NCI-H748 (cell line): ENCODE measurements around the gene TOX3.

Source experiments
- DNase-seq: peaks from one replicate; lab custom pipeline; 2025; ENCODE audit not compliant: unreplicated experiment; lab: John Stamatoyannopoulos, UW

Gene TOX3

DNA sequence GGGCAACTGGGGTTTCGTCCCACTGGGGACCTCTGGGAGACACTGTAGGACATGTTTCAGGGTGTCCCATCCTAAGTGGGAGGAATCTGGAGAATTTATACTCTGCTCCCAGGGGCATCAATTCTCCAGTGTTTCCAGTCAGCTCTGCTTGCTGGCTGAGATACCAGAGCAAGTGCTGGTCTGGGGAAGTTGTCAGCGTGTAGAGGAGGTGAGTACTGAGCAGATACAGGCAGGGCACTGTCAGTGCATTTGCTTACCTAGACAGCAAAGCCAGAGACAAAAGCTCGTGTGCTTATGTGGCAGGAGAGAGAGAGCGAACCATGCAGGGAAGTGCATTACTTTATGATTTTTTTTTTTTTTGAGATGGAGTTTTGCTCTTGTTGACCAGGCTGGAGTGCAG lies 20.2 kb upstream of the TOX3 start:
- no peak for DNase-seq

DNA sequence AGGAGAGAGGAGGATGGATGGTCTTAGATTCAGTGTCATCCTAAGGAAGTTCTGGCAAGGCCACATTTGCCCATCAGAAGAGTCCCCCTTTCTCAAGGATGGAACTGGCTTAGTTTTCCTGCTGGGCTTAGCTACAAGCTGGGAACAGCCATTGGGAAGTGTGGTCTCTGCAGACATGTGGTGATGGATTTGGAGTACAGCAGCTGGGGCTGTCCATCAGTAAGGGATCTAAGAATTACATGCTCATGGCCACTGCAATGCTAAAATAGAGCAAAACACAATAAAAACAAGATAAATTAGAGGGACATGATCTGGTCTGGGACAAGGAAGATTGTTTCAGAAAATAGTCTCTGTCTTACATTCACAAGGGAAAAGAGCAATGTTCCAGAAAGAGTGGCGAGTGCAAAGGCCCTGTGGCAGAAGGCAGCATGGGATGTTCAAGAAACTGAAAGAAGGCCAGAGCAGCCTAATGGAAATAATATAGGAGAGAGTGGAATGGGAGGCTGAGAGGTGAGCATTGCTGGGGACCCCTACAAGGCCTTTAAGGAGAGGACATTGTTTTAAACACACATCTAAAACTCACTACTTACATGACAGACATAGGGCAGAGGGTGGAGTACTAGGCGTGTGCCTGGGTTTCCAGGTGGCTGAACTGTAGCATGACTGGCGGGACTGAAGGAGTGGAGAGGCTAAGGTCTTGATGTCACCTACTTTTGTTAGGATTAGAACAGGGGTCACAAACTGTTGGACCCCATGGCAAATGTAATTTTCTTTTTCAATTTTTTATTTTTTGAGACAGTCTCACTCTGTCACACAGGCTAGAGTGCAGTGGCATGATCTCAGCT lies 17.0 kb upstream of the TOX3 start:
- no peak for DNase-seq

DNA sequence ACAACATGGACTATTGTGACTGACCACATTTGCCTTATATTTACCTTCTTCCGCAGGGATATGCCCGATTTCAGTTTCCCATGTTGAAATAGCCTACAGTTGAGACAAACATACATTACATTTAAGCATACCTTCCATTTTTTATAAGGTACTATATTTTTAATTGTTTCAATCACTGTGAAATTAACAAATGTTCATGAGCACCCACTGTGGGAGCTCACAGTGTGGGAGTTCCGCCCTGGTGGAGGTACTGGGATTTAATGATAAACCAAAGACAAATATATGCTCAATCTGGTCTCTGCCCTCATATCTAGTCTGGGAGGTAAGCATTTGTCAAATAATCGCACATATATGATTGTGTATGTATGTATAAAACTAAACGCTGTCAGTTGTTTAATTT lies 15.8 kb upstream of the TOX3 start:
- no peak for DNase-seq

DNA sequence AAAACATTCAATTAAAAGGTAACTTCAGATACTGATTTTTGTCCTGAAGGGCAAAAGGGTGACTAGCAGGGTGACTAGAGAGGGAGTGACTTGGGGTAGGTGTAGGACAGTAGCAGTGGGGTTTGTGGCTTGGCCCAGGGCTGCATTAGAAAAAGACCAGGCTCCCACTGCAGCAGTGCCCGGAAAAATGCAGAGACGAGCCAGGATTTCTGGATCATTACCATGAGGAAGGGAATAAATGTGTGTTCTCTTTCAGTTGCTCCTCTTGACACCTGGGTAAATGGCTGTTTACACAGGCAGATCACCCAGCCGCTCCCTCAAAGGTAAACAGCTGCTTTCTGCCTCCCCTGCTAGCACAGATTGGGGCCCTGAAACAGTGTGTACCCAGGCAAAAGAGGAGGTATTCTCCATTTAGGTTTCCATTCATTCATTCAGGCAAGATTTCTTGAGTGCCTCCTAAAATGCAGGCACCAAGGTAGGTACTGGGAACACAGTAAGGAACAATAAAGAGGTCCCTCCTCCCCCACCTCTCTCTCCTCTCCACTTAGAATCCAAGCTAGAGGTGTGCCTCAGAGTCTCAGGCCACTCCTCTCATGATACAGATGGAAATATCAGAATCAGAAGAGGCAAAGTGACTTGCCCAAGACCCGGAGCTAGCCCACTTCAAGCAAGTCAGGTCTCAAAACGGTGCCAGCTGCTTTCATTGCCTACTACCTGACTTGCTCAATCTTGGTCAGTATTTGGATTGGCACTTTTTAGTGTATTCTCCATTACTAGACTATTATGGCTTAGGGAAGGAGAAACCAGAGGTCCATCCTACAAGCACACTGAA lies 15.2 kb upstream of the TOX3 start:
- DNase-seq: peak; percentile 97

DNA sequence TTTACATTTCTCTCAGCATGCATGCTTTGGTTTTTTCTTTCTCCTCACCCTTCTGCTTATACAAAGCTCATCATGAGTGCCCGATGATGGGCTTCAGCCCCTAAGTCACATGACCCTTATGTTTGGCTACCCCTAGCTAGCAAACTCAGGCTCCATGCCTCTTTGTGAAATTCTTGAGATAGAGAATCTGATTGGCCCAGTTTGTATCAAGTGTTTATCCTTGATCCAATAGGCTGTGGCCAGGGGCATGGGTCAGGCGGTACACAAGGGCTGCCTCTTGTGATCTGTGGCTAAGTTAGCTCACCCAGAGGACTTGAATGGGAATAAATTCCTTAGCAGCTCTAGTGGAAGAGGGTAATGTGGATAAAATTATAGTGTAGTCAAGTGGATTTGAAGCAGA lies 11.5 kb upstream of the TOX3 start:
- DNase-seq: no peak

DNA sequence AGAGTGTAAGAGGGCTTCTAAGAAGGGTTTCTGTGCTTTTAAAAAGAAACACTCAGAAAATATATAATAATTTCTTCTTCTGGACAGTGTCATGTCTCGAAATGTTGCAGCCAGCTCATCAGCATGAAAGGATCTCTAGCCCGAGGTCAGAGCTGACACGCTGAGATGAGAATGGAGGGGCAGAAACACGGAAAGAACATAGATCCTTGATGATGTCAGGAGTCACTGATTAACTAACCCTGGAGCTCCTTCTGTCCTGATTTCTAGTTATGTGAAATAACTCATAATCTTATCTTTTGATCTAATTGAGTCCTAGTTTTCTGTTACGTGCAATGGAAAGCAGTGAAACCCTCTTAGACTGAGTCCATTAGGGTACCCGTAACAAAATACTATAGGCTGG lies 10.3 kb upstream of the TOX3 start:
- DNase-seq: no peak

DNA sequence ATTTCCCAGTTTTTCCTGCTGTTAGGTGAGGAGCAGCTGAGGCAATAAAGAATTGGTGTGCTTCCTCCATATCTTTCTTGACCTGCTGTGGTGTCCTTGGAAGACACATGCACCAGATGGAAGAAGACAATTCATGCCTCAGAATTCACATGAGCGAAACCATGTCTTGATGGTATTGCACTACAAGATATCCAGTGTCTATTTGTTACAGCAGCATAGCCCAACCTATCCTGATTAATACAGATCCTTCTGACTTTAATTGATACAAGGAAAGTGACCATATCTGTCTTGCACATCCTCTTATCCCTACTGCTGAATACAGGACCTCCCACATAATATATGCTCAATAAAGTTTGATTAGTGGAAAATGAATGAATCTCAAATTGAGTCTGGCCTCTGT lies 9.1 kb upstream of the TOX3 start:
- no peak for DNase-seq

DNA sequence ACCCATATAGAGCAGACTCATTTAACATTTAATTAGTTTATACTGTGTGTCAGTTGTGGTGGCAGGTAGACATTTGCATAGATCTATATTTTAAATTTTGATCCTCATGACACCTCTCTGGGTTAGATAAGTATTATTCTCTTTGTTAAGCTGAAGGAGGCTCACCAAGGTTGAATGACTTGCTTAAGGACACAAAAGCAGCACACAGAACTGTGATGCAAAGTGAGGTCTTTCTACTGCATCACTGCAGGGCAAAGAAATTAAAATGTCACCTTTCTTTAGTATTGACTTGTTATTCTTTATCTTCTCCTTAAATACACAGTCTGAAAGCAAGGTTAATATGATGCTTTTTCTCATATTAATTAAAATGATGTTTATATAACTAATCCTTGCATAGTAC lies 8.6 kb upstream of the TOX3 start:
- no peak for DNase-seq

DNA sequence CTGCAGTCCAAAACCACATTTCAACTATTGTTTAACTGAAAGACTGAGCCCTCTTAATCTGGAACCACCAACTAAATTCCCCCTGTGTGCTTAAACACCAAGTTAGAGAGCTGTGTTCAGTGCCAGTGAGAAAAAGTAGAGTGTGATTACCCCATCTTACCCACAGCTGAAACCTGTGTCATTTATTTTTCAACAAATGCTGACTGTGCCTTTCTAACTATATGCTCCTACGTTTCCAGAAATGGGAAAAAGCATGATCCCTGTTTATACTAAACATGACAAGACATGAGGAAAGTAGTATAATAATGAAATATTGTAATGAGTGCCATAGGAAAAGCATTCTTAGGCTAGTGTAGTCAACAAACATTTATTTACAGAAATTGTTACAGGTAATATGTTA lies 7.4 kb upstream of the TOX3 start:
- DNase-seq: no peak

DNA sequence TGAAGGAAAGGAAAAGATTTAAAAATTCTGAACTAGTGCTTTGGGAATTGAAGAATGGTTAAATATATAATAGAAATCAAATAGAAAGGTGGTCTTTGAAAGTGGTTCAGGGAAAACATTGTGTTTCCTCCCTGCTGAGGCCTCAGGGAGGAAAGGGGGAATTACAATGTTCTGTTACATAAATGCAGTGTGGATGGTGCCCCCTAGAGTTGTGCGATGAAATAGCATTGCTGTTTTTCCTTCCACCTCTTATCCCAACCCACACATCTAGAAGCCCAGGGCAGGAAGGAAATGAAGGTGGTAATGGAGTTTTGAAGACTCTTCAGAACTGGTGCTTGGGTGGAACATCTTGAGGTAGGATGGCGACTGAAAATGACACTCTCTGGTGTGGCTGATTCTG lies 6.4 kb upstream of the TOX3 start:
- peak; percentile 53 for DNase-seq

DNA sequence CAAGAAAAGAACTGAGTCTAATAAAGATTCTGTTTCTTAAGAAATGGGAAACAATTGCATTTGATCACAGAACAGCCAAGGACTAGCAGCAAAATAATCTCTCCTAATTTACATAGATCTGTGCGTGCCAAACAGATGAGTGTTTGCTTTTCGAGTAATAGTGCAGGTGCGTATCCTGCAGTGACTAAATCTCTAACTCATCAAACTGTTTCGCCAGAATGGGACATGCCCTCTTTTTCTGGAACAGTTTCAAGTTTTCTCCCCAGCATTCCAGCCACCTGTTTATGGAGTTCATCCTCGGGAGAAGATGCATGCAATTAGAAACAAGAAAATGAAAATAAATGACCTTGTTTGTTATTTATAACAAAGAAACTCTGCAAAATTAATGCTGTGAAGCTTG lies 5.7 kb upstream of the TOX3 start:
- DNase-seq: peak; percentile 94

DNA sequence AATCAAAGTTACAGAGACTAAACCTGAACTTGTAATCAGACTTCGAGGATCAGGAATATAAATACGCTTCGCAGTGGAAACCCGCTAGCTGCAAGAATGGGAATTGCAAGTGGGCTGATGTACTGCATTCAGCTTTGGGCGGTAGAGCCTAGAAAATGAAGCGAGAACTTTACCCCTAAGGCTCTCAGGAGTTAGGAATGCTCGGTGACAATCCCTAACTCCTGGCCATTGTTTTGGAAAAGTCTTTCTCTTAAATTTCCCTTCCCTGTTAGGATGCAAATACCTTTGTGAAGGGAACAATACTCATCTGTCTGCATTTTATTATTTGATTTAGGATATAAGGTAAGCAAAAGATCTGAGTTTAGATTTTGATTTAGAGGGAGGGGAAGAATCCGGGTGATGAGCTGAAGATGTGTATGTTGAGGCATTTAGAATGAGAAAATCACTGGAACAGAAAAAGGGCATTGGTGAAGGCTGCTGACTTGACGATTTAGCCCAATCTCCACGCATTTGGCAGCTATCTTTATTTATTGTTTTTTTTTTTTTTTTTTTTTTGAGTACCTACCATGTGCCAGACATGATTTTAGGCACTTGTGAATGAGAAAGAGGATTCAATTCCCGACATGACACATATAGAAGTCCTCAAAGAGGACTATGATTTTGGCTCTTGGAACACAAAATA lies 2.2 kb upstream of the TOX3 start:
- DNase-seq: no peak

DNA sequence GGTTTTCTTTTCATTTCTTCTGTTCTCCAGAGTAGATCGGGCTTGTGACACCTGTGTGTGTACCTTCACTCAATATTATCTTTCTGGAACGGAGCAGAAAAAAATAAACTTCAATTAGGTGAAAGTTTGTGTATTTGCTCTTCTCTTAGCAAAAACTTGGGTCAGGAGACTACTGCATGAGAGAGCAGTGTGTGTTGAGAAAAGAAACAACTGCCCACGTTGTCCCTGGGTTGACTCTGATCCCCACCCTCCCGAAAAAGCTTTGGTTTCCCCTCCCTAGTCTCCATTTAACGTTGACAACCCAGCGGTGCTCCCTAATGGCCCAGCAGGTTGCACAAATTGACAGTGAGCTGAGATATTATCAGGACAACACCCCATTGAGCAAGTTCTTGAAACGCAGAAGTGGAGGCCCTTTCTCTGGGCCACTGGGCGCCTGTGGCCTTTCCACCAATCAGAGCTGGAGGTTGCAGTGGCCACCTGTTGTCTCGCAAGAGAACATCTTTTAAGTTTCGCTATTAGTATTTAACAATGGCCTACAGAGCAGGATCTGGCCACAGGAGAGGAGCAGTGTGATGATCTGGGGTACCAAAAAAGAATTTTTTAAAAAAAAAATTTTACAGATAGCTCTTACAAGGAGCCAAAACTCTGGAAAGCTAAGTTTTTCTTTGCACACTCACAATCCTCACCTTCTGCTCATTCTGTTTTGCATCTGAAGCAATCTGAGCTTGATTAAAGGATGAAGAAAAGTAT lies 1.5 kb upstream of the TOX3 start:
- DNase-seq: peak; percentile 61

DNA sequence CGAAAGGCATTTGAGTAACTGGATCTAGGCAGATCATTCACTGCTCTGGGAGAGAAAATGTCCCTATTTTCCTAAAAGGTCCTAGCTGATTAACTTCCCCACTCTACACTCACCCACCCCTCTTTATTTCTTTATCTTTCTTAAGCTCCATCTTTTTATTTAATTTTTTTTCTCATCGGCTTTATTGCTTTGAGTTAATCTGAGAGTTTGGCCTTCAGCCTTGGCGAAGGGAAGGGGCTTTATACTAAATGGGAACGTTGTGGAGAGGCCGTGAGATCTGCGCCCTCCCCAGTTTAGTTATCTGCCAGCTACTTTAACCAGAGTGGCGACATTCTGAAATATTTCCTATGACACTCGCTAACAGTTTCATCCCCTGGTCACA lies 882 bp upstream of the TOX3 start:
- DNase-seq: peak; percentile 32

DNA sequence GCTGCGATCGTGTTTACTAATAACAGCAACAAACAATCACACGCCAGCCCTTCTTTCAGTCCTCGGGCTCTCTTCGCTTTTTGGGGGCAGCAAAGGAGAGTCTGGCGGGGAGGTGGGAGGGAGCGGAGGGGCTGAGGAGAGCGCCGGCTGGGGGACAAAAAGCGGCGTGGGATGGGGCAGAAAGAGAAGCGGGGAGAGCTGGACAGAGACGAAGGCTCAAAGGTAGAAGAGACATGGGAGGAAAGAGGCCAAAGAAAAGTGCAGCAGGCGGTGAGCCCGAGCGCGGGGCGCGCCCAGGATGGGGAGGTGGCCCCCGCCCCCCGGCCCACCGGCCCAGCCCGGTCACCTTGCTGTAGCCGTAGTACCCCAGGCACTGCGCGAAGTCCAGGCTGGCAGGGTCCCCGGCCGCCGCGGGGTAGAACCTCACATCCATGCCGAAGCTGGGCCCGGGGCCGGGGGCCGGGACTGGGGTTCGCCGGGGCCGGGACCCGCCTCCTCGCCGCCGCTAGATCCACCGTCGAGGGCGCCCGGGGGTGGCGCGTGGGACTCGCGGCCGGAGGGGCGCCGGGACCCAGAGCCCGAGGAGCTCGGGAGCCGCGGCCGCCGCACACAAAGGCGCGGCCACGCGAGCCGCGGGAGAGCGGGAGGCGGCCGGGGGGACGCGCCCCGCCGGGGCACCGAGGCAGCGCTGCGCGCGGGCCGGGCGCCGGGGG lies 496 bp downstream of the TOX3 start:
- peak; percentile 54 for DNase-seq

DNA sequence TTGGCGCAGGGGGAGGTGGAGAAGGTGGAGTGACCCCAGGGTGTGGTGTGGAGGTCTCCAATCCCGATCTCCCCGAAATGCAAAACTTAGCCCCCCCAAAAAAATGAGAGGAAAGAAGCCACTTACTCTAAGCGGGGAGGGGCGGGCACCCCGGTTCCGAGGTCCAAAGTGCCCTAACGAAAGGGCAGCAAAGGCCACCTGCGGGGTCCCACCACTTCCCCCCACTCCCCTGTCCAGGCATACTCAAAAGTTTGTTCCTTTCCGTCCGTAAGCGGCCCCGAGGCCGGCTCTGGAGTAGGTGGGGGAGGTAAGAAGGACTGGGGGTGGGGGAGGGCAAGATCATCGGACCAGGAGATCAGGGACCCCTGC lies 1.1 kb downstream of the TOX3 start:
- DNase-seq: peak; percentile 54

DNA sequence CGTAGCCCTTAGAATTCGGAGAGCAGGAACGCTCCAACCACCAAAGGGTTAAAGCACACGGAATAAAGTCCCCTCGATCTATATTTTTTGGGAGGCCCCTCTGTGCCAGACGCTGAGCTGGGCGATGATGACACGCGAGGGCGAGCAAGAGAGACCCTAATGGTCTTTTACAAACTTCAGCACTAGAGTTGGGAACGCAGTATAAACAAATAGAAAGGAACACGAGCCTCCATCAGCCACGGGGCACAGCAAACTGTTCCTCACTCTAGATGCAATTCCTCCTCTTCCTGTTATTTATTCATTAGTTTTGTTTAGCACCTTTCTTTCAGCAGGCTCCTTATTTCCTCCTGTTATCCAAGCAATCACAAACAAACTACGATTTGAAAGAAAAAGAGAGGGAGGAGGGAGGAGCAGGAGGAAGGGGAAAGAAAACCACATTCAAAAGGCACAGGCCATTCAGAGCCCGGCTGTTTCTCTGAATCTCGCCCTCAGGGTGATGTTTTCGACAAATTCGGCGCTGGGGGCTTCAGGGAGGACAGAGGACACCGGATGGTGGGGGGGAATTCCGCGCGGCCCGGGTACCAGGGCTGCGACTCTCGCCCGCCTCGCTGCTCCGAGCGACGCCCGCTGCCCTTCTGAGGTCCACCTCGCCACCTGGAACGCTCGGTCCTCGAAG lies 1.6 kb downstream of the TOX3 start:
- DNase-seq: peak; percentile 46

DNA sequence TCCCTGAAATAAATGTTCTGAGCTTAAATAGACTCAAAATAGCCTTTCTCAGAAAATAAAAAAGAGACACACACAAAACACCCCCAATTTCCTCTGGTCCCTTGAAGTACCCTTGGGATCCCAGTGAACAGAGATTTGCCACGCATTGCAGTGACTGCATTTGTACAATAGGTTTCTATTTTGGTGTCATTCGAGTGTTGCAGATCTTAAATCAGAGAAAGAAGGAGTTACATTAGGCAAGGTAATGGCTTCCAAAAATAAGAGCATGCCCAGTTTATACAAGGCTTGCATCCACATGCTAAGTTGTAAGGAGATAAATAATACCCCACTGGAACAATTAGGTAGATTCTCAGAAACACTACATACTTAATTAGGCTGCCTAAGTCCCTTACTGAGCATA lies 2.2 kb downstream of the TOX3 start:
- DNase-seq: peak; percentile 21

DNA sequence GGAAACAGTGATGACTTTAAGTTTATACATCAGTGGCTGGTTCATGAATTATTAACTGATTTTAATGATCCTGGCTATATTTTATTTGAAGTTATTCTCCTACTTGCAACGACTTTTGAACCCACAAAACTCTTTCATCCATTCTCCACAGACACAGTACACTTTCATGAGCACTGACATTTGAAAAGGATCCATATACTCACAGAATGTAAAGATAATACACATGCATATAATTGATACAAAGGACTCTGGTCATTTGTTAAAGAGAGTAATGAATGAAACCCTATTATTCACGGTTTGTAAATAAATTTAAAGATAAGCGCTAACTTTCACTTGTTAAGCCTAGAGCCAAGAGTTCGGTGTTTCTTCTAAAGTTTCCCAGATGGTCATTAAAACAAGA lies 3.3 kb downstream of the TOX3 start:
- DNase-seq: no peak

DNA sequence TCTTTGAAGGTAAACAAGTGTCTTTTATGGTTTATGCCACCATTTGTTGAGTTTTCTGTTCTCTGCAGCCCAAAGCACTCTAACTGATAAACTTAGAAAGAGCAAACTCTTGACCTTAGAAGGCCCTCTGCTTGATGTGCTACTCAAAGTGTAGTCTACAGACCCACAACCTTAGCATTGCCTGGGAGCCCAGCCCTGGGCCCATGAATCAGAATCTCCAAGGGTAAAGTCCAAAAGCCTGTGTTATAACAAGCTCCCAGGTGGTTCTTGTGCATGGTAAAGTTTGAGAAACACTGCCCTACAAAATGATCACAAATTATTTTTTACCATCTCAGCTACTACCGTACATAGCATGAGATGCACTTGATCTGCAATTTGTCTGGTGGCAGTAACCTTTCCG lies 6.0 kb downstream of the TOX3 start:
- no peak for DNase-seq
